Naive B cell (primary cell): ENCODE results near the gene MNS1. TPM values are rescaled to one million over a fixed set of nuclear protein-coding genes. Genes with fewer than 3 reads are reported as not detected.

Experiments used
- polyA plus RNA-seq, 6 donors: library from polyadenylated mRNA; unstranded; fragments of 300-500 nt; fragmentation: Illumina TruSeq; gene quantifications; one replicate each; pipeline ENCODE4 v1.2.3, GENCODE V29; 2021; ENCODE audit warnings: low read depth in 6 of 6

The MNS1 gene
- polyA plus RNA-seq, 6 donors from 2014 or later = 0.15 to 1.9 (median 0.80) TPM; not detected in 2

Other genes starting within 250 kb of the MNS1 start
- gene RFX7, start 221.3 kb downstream of the MNS1 start, polyA plus RNA-seq = 1 to 10 TPM; 1.4 to 5.4 (median 3.8) TPM
- 1 to 10 TPM in 1 of 6 donors, under 1 TPM in 4, not detected in 1; 0.48 to 1.5 (median 0.55) TPM for gene TEX9, start 99.7 kb downstream of the MNS1 start, polyA plus RNA-seq